ENCODE data around the gene ADD3.

GRCh38 chr10:110073896-110074295 is 66.1 kb downstream of the ADD3 start:
- TF ChIP-seq CTCF (IDR thresholded peaks at IDR 0.05) (no peak), POLR2A (IDR thresholded peaks at IDR 0.05) (no peak)
